Left ventricle myocardium inferior (tissue), 1 donor: ENCODE results near the gene FES. TPM values are rescaled to one million over a fixed set of nuclear protein-coding genes. Genes with fewer than 3 reads are reported as not detected.

Experiments
- DNase-seq: peaks from one replicate; pipeline ENCODE4 v3.0.0-alpha.2; 2020
- H3K27ac ChIP-seq: fragments of 200-600 bp; replicated peaks from 2 replicates; pipeline ENCODE4 v1.8.0; 2021
- H3K27me3 ChIP-seq: fragments of 200-600 bp; 2 replicates; pipeline ENCODE4 v1.8.0; 2021; ENCODE audit warnings: low read depth
- H3K36me3 ChIP-seq: fragments of 200-600 bp; 2 replicates; pipeline ENCODE4 v1.8.0; 2021
- H3K4me1 ChIP-seq: fragments of 200-600 bp; 2 replicates; pipeline ENCODE4 v1.8.0; 2021
- H3K4me3 ChIP-seq: fragments of 200-600 bp; 2 replicates; pipeline ENCODE4 v1.8.0; 2021; ENCODE audit warnings: mild to moderate bottlenecking, moderate library complexity
- H3K9me3 ChIP-seq: fragments of 200-600 bp; replicated peaks from 2 replicates; pipeline ENCODE4 v1.8.0; 2021
- intact Hi-C: fragments of 100-400 bp; cut with micrococcal nuclease; formaldehyde crosslinking; loops from one replicate; pipeline ENCODE4 v1.11.0; 2022
- total RNA-seq: library from RNA; stranded (reverse); fragmentation: NEBNext Ultra II Directional; extraction: Animal tissue kit (Norgen Biotek cat#: 25700); gene quantifications from one replicate; pipeline ENCODE4 v1.2.1, GENCODE V29; 2021
- TF ChIP-seq, protein P1 (sequence below): fragments of 200-600 bp; IDR thresholded peaks from 2 replicates; pipeline ENCODE4 v1.8.0; 2021; ENCODE audit warnings: antibody characterized with exemption, mild to moderate bottlenecking, borderline replicate concordance
- donor health status: DM: no; HTN: yes; CAD: no; lungs with severe emphysema.

Gene FES
- total RNA-seq, 1 donor from 2014 or later, result 11.9 TPM

DNA sequence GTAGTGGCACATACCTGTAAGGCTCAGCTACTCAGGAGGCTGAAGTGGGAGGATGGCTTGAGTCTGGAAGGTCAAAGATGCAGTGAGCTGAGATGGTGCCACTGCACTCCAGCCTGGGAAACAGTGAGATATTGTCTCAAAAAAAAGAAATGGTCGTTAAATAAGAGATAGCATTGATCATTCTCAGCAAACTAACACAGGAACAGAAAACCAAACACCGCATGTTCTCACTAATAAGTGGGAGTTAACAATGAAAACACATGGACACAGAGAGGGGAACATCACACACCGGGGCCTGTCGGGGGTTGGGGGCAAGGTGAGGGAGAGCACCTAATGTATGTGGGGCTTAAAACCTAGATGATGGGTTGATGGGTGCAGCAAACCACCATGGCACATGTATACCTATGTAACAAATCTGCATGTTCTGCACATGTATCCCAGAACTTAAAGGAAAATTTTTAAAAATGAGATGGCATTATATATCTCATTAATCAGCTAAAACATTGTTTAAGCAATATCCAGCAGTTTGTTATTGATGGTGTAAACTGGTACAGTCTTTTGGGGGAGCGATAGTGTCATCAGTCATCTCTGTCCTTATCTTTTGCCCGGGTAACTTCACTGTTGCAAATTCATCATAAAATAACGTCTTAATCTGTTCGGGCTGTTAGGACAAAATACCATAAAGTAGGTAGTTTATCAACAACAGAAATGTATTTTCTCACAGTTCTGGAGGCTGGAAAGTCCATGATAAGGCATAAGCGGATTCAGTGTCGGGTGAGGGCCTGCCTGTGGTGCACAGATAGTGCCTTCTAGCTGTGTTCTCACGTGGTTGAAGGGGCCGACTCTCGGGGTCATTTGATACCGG lies 17.1 kb downstream of the FES start:
- TF ChIP-seq, protein P1, sequence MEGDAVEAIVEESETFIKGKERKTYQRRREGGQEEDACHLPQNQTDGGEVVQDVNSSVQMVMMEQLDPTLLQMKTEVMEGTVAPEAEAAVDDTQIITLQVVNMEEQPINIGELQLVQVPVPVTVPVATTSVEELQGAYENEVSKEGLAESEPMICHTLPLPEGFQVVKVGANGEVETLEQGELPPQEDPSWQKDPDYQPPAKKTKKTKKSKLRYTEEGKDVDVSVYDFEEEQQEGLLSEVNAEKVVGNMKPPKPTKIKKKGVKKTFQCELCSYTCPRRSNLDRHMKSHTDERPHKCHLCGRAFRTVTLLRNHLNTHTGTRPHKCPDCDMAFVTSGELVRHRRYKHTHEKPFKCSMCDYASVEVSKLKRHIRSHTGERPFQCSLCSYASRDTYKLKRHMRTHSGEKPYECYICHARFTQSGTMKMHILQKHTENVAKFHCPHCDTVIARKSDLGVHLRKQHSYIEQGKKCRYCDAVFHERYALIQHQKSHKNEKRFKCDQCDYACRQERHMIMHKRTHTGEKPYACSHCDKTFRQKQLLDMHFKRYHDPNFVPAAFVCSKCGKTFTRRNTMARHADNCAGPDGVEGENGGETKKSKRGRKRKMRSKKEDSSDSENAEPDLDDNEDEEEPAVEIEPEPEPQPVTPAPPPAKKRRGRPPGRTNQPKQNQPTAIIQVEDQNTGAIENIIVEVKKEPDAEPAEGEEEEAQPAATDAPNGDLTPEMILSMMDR, result no peak
- peaks cover 49% of the 10 kb centered on the region for H3K4me1 ChIP-seq
- peak overlapping the region; percentile 98 for H3K27ac ChIP-seq
- no peaks in the 10 kb centered on the region for H3K9me3 ChIP-seq
- H3K27me3 ChIP-seq, result no peaks in the 10 kb centered on the region
- intact Hi-C loops, result no loop called here
- H3K4me3 ChIP-seq, result peak overlapping the region; percentile 94
- peaks cover 22% of the 10 kb centered on the region for H3K36me3 ChIP-seq
- no peak for DNase-seq

DNA sequence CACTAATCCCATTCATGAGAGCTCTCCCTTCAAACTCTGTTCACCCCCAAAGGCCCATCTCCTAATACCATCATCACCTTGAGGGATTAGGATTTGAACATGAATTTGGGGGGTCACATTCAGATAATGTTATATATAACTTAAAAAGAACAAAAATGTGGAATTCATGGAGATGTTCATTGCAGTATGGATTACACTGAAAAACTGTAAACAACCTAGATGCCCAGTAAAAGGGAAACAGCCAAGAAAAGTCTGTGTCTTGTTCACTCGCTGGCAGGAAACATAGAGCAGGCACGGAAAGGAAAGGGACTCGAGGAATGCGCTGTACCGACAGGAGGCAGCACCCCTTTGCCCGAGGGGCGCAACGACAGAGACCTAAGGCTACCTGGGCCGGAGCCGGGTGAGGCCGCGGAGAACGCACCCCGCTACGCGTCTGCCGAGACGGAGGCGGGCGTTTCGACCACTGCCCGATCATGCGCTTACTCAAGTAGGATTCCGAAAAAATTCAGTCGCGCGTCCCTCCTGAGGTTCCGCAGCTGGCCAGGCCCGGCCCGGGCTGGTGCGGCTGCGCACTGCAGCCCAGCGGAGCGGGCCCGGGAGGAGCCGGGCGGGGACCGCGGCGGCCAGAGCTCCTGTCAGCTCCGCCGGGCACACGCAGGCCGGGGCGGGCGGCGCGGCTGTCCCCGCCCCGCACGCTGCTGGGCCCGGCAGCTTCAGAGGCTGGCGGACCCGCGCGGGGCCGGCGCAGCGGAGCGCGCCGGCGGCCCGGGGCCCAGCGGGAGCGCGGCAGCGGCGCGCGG lies 17.9 kb downstream of the FES start:
- peaks cover 27% of the 10 kb centered on the region for H3K36me3 ChIP-seq
- DNase-seq, result peak; percentile 76
- peak overlapping the region; percentile 98 for H3K27ac ChIP-seq
- no peaks in the 10 kb centered on the region for H3K27me3 ChIP-seq
- H3K4me3 ChIP-seq, result peak overlapping the region; percentile 94
- H3K9me3 ChIP-seq, result no peaks in the 10 kb centered on the region
- TF ChIP-seq, protein P1, result peak; percentile 87
- peaks cover 58% of the 10 kb centered on the region for H3K4me1 ChIP-seq
- intact Hi-C loops, result no loop called here

DNA sequence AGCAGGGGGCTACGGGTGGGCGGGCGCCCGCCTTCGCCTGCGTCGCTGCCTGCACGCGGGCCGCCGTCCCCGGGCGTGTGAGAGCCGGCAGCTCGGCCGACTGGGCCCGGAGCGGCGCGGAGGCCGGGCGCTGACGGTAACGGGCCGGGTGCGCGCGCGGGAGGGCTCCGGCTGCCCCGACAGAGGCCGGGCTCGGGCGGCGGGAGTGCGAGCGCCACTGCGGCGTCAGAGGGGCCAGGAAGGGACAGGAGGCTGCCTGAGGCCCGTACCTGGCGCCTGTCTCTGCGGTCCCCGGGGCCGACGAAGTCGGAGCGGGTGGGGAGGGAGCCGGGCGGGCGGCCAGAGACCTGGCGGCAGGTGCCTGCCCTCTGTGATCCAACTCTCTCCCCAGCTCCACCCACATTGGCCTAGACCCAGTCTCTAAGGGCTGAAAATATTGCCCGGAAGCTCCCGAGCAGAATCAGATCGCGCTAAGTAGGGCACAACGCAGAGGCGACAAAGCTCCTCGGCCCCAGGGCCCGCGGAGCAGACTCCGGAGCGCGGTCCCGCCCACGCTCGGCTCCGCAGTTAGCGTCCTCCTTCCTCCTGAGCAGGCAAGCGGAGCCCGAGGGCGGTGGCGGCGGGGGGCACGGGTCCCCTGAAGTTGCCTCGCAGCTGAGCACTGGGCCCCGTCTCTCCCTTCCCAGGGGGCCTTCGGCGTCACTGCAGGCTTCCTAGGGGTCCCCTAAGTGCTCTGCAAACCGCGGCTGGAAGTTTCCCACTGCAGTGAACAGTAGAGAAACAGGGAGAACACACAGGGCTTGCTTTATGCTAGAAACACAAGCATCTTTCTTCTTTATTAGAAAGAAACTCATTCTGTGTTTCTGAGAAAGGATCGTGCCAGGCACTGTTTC lies 18.8 kb downstream of the FES start, which contains the start of gene MAN2A2:
MAN2A2 (plus strand) TSS at position 463 of the 893 bp plus-strand sequence. CDS start 906 bp downstream, outside the sequence.
- H3K27ac ChIP-seq, result peak within 1 kb of the TSS; percentile 98
- peaks cover 34% of the 10 kb centered on the region for H3K36me3 ChIP-seq
- TF ChIP-seq, protein P1, result no peak
- DNase-seq, result peak; percentile 68
- H3K9me3 ChIP-seq, result no peaks in the 10 kb centered on the region
- H3K4me3 ChIP-seq, result peak within 1 kb of the TSS; percentile 94
- no peaks in the 10 kb centered on the region for H3K27me3 ChIP-seq
- H3K4me1 ChIP-seq, result peaks cover 66% of the 10 kb centered on the region
- intact Hi-C loops, result no loop called here

DNA sequence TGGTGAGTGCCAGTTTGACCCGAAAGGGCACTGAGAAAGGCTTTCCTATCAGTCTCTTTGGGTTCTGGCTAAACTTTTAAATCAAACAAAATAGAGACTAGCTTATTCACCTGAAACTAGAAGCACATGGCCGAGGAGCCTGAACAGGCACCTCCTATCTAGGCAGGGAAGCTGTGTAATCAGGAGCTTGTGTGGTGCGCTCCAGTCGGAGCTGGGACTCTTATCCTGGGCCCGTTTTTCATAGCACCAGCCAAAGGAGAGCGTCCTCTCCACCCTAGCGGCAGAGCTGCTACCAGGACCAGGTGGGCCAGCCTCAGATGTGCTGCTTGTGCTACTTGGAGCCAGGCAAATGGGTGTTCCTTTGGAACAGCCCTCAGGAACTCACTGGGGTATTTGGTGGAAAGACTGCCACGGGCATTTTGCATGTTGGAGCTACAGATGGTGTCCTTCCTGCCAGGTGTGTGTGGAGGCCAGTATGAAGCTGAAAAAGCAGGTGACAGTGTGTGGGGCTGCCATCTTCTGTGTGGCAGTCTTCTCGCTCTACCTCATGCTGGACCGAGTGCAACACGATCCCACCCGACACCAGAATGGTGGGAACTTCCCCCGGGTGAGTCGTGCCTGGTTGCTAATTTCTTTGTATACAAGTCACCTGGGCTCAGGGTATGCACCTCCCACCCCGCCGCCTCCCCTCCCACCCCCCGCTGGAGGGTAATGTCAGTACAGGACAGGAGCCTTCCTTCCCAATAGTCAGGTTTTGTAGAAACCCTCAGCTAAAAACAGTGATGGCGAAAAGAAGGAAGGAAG lies 19.6 kb downstream of the FES start:
- Histone ChIP-seq H3K4me1 (peaks cover 75% of the 10 kb centered on the region), H3K27me3 (no peaks in the 10 kb centered on the region), H3K9me3 (no peaks in the 10 kb centered on the region), H3K36me3 (peaks cover 38% of the 10 kb centered on the region), H3K27ac (peak overlapping the region; percentile 98), H3K4me3 (peak overlapping the region; percentile 94)
- DNase-seq, result no peak
- intact Hi-C loops, result no loop called here
- TF ChIP-seq, protein P1, result no peak
